GM10248 (cell line): ENCODE measurements around the gene CRTC1.
"Not testable (repeated sequence)": the region's sequence is repeated elsewhere in the genome, so short reads cannot be mapped to it uniquely, and the experiment has no call there.

Experiments
- CTCF ChIA-PET: fragments of 300-600 bp; sonication (Branson Sonifier 250); formaldehyde crosslinking; extraction: SDS; loops from one replicate; lab custom pipeline; 2021; ENCODE audit warnings: antibody characterized with exemption; lab: Yijun Ruan, JAX
- POLR2A ChIA-PET: fragments of 350-650 bp; sonication (Branson Sonifier 250); formaldehyde crosslinking; extraction: SDS; loops from one replicate; lab custom pipeline; 2020; ENCODE audit warnings: antibody characterized with exemption; lab: Yijun Ruan, JAX
- DNase-seq: peaks from one replicate; pipeline ENCODE4 v3.0.0; 2012; ENCODE audit errors: extremely low spot score
- CTCF ChIP-seq: IDR thresholded peaks from 2 replicates; pipeline ENCODE4 v1.5.1; 2012; ENCODE audit warnings: mild to moderate bottlenecking, low read depth; ENCODE audit errors: extremely low read depth, missing control alignments, control extremely low read depth

CRTC1 gene

DNA sequence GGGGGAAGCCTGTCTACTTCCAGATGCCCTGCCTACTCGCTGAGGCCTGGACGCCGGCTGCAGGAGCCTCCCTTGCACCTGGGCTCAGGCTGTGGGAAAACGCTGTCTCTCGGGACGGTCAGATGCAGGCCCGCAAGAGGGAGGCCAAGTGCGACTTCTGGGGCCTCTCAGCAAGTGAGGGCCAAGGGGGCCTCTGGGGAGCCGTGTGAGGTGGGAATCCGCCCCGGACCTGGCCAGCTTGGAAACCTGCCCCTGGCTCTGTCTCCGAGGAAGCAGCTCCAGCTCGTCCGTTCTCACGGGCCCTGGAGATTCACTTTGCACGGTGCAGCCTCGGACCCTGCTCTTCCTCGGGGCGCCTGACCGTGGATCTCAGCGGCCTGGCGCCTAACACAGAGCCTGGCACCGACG lies 11.4 kb upstream of the CRTC1 start:
- TF ChIP-seq CTCF: no peak
- CTCF ChIA-PET: interaction anchor here (1.2 to 2.5 kb wide), 4 partner anchors 8 to 175 kb away, joined by 4 to 8 read pairs (median 4); no protein-coding TSS in a partner anchor
- no peak for DNase-seq
- POLR2A ChIA-PET: interaction anchor here (0.7 kb wide), 1 partner anchor 108 kb away, joined by 4 read pairs; no protein-coding TSS in a partner anchor

- no peak for DNase-seq
- CTCF ChIA-PET: interaction anchor here (1.1 to 2.5 kb wide), 4 partner anchors 15 to 175 kb away, joined by 3 to 8 read pairs (median 4); no protein-coding TSS in a partner anchor
- POLR2A ChIA-PET: no interaction called here
- no peak for TF ChIP-seq CTCF
Observed at GRCh38 chr19:18672606-18673337, 10.7 kb upstream of the CRTC1 start.

DNA sequence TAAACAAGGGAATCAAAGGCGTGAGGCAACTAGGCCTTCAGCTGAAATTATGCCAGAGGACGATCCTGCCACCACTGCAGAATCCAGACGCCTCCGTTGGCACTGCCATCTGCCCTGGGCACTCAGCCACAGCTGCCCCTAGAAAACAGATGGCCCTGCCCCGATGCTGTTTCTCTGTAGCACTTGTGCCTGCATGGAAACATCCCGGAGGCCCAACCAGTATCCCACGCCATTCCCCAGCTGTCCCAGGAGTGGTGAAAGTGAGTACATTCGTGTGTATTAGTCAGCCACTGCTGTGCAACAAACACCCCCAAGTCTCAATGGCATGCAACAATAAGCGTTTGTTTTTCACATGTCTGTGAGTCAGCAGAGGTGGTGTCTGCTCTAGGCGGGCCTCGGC lies 8.9 kb upstream of the CRTC1 start:
- ChIA-PET CTCF (interaction anchor here (1.0 to 4.4 kb wide), 3 partner anchors 8 to 81 kb away, joined by 3 to 20 read pairs (median 3); no protein-coding TSS in a partner anchor), POLR2A (no interaction called here)
- no peak for TF ChIP-seq CTCF
- DNase-seq: no peak

DNA sequence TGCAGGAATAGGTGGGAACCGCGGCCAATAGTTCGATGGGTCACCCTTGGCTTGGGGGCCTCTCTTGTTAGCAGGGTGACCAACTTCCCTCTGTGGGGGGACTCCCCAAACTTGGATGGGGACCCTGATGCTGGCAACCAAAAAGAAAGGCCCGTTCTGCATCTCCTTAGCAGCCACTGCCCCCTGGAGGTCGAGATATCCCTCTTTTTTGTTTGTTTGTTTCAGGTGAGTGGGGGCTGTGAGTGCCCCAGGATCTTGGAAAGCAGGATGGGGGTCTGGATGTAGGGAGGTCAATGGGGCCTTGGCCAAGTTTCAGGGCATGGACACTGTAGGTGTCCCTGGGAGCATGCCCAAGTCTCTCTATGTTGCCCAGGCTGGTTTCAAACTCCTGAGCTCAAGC lies 7.7 kb upstream of the CRTC1 start:
- peak; percentile 27 for TF ChIP-seq CTCF
- ChIA-PET POLR2A (no interaction called here), CTCF (interaction anchor here (0.9 to 4.4 kb wide), 5 partner anchors 9 to 156 kb away, joined by 3 to 20 read pairs (median 4); no protein-coding TSS in a partner anchor)
- DNase-seq: no peak

- ChIA-PET POLR2A (interaction anchor here (0.7 kb wide), 1 partner anchor 229 kb away, joined by 11 read pairs; no protein-coding TSS in a partner anchor), CTCF (interaction anchor here (0.9 to 4.4 kb wide), 6 partner anchors 13 to 170 kb away, joined by 3 to 20 read pairs (median 4); no protein-coding TSS in a partner anchor)
- no peak for DNase-seq
- TF ChIP-seq CTCF: no peak
Observed at GRCh38 chr19:18676692-18677091, 6.8 kb upstream of the CRTC1 start.

- no peak for TF ChIP-seq CTCF
- CTCF ChIA-PET: interaction anchor here (0.9 to 4.4 kb wide), 5 partner anchors 83 to 170 kb away, joined by 3 to 20 read pairs (median 4); no protein-coding TSS in a partner anchor
- POLR2A ChIA-PET: no interaction called here
- DNase-seq: no peak
Observed at GRCh38 chr19:18677156-18677555, 6.3 kb upstream of the CRTC1 start.

DNA sequence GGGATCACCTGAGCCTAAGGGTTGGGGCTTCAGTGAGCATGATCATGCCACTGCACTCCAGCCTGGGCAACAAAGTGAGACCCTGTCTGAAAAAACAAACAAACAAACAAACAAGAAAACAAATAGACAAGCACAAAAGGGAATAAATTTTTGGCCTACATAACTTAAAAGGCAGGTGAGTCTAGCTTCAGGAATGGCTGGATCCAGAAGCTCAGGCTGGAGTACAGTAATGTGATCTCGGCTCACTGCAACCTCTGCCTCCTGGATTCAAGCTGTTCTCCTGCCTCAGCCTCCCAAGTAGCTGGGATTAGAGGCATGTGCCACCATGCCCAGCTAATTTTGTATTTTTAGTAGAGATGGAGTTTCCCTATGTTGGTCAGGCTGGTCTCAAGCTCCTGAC lies 3.3 kb upstream of the CRTC1 start:
- not testable (repeated sequence) for DNase-seq
- POLR2A ChIA-PET: interaction anchor here (0.8 kb wide), 1 partner anchor 240 kb away, joined by 4 read pairs; the partner anchor contains the start of gene DDX49
- CTCF ChIA-PET: interaction anchor here (1.3 kb wide), 1 partner anchor 9 kb away, joined by 4 read pairs; no protein-coding TSS in a partner anchor
